MCF 10A (cell line): ENCODE results near the gene CUEDC1. TPM values are rescaled to one million over a fixed set of nuclear protein-coding genes. Genes with fewer than 3 reads are reported as not detected.

Experiments used
- Bru-seq: library from RNA; stranded (reverse); fragments of 400-500 nt; gene quantifications from one replicate; lab custom pipeline; 2021; lab: Mats Ljungman, UMichigan
- BruChase-seq, 2 experiments: library from RNA; stranded (reverse); fragments of 400-500 nt; gene quantifications; one replicate each; lab custom pipeline; 2021; lab: Mats Ljungman, UMichigan
- BruUV-seq: library from RNA; stranded (reverse); fragments of 400-500 nt; replicated peaks from 2 replicates; lab custom pipeline; 2021; lab: Mats Ljungman, UMichigan
- CTCF ChIA-PET: fragments of 300-600 bp; sonication (Branson Sonifier 250); formaldehyde crosslinking; extraction: SDS; loops from one replicate; lab custom pipeline; 2021; ENCODE audit warnings: antibody characterized with exemption, inconsistent platforms; lab: Yijun Ruan, JAX
- POLR2A ChIA-PET: fragments of 300-600, 350-650 bp; sonication (Branson Sonifier 250); formaldehyde crosslinking; extraction: SDS; loops from one replicate; lab custom pipeline; 2020; ENCODE audit warnings: antibody characterized with exemption, inconsistent platforms; lab: Yijun Ruan, JAX
- DNase-seq: peaks from one replicate; pipeline ENCODE4 v3.0.0-alpha.2; 2018; ENCODE audit not compliant: unreplicated experiment
- H3K27ac Mint-ChIP-seq: one replicate; pipeline ENCODE4 v1.8.0; 2022; ENCODE audit warnings: mild to moderate bottlenecking, low read depth, mixed read lengths; ENCODE audit not compliant: unreplicated experiment
- H3K27me3 Mint-ChIP-seq: one replicate; pipeline ENCODE4 v1.8.0; 2022; ENCODE audit warnings: mixed read lengths; ENCODE audit not compliant: insufficient read depth, unreplicated experiment
- H3K36me3 Mint-ChIP-seq: one replicate; pipeline ENCODE4 v1.8.0; 2022; ENCODE audit warnings: mild to moderate bottlenecking, moderate library complexity, mixed read lengths; ENCODE audit not compliant: insufficient read depth, unreplicated experiment
- H3K4me1 Mint-ChIP-seq: one replicate; pipeline ENCODE4 v1.8.0; 2022; ENCODE audit warnings: mixed read lengths; ENCODE audit not compliant: insufficient read depth, unreplicated experiment
- H3K4me3 Mint-ChIP-seq: one replicate; pipeline ENCODE4 v1.8.0; 2022; ENCODE audit warnings: mild to moderate bottlenecking, moderate library complexity, mixed read lengths; ENCODE audit not compliant: unreplicated experiment
- H3K9me3 Mint-ChIP-seq: one replicate; pipeline ENCODE4 v1.8.0; 2022; ENCODE audit warnings: mixed read lengths; ENCODE audit not compliant: unreplicated experiment
- intact Hi-C: fragments of 100-400 bp; cut with micrococcal nuclease; formaldehyde crosslinking; loops from 2 replicates; pipeline ENCODE4 v1.14.1; 2022
- long read RNA-seq: library from polyadenylated mRNA; stranded (forward); transcript quantifications from one replicate; pipeline ENCODE4 v2.0.0, GENCODE V29; 2022
- total RNA-seq: library from RNA; stranded (reverse); gene quantifications from 2 replicates; pipeline ENCODE4 v1.2.3, GENCODE V29; 2022
- TF ChIP-seq, protein P1 (sequence below): fragments of 200-600 bp; IDR thresholded peaks from one replicate; pipeline ENCODE4 v1.8.0; 2022; ENCODE audit warnings: antibody characterized with exemption, mild to moderate bottlenecking; ENCODE audit not compliant: unreplicated experiment

CUEDC1 gene
- total RNA-seq (15.6 and 21.5 TPM in 2 replicates), Bru-seq, nascent RNA (percentile 57 among the genes with signal in this experiment), BruChase-seq, experiment 1, labeled RNA remaining after a 6-hour chase (percentile 59 among the genes with signal in this experiment), BruChase-seq, experiment 2, labeled RNA remaining after a 2-hour chase (percentile 59 among the genes with signal in this experiment)
- long read RNA-seq, transcript CUEDC1-206 (11 exons, 3,621 nt) = major isoform, 14 of 31 reads
- long read RNA-seq, partial matches to known transcripts = 8 of 31 reads
- long read RNA-seq, other reads (novel, unspliced or antisense) = 7 of 31 reads

GRCh38 chr17:57955183-57955931 lies at the start of gene CUEDC1:
Gene CUEDC1, minus strand, starts transcription at chr17:57955412. Its CDS starts 69,848 bp downstream, at chr17:57885564.
- POLR2A ChIA-PET = interaction anchor here (0.8 to 10.2 kb wide), 6 partner anchors 20 to 87 kb away, joined by 3 to 102 read pairs (median 4); no protein-coding TSS in a partner anchor

DNA sequence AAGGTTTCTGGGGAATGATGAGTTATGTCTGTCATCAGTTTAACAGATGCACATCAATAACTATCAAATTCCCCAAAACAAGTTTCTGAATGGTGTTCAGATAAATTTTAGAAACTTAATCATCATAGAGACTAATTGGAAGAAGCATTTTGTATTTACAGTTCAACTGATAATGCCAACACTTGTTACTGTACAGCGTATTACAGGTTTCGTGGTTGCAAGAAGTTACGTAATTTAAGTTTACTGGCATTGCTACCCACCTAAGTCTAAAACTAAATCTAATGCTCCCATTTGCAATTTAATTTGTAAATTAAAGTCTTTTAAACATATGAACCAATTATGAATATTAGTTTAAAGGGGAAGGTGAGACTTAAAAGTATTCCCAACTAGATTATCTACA lies 48.8 kb upstream of the CUEDC1 start:
- intact Hi-C loops = no loop called here
- Mint-ChIP-seq H3K9me3 (no peaks in the 10 kb centered on the region), H3K4me1 (peaks cover 30% of the 10 kb centered on the region), H3K4me3 (peak overlapping the region; percentile 99), H3K27ac (no peak overlapping the region), H3K36me3 (peaks cover 80% of the 10 kb centered on the region), H3K27me3 (no peaks in the 10 kb centered on the region)
- TF ChIP-seq, protein P1, sequence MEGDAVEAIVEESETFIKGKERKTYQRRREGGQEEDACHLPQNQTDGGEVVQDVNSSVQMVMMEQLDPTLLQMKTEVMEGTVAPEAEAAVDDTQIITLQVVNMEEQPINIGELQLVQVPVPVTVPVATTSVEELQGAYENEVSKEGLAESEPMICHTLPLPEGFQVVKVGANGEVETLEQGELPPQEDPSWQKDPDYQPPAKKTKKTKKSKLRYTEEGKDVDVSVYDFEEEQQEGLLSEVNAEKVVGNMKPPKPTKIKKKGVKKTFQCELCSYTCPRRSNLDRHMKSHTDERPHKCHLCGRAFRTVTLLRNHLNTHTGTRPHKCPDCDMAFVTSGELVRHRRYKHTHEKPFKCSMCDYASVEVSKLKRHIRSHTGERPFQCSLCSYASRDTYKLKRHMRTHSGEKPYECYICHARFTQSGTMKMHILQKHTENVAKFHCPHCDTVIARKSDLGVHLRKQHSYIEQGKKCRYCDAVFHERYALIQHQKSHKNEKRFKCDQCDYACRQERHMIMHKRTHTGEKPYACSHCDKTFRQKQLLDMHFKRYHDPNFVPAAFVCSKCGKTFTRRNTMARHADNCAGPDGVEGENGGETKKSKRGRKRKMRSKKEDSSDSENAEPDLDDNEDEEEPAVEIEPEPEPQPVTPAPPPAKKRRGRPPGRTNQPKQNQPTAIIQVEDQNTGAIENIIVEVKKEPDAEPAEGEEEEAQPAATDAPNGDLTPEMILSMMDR = no peak
- ChIA-PET POLR2A (interaction anchor here (1.0 to 1.4 kb wide), 2 partner anchors 81 to 155 kb away, joined by 3 read pairs; partner anchors contain the start of gene MRPS23), CTCF (interaction anchor here (0.7 kb wide), 1 partner anchor 25 kb away, joined by 3 read pairs; no protein-coding TSS in a partner anchor)
- no TSS peak for BruUV-seq
- no peak for DNase-seq

More at GRCh38 chr17:57955183-57955931, at the start of gene CUEDC1:
- DNase-seq = peak; percentile 53
- CTCF ChIA-PET = interaction anchor here (0.7 to 3.2 kb wide), 14 partner anchors 8 to 98 kb away, joined by 3 to 14 read pairs (median 4); no protein-coding TSS in a partner anchor
- Mint-ChIP-seq H3K4me3 (peak within 1 kb of the TSS; percentile 70), H3K27ac (no peak within 1 kb of the TSS), H3K36me3 (no peaks in the 10 kb centered on the region), H3K9me3 (no peaks in the 10 kb centered on the region), H3K4me1 (peaks cover 22% of the 10 kb centered on the region), H3K27me3 (no peaks in the 10 kb centered on the region)
- intact Hi-C loops = loop anchor here (2.0 kb wide), 1 partner anchor 29 kb away; no protein-coding TSS in a partner anchor
- BruUV-seq = no TSS peak
- TF ChIP-seq, protein P1 = peak; percentile 23

GRCh38 chr17:58002973-58003372 lies 47.8 kb upstream of the CUEDC1 start:
- Mint-ChIP-seq H3K4me3 (peak overlapping the region; percentile 21), H3K27me3 (no peaks in the 10 kb centered on the region), H3K36me3 (peaks cover 90% of the 10 kb centered on the region), H3K27ac (peak overlapping the region; percentile 54), H3K4me1 (peaks cover 30% of the 10 kb centered on the region), H3K9me3 (no peaks in the 10 kb centered on the region)
- ChIA-PET POLR2A (interaction anchor here (0.9 to 6.2 kb wide), 6 partner anchors 11 to 100 kb away, joined by 4 to 62 read pairs (median 6); partner anchors contain the start of gene VEZF1), CTCF (interaction anchor here (0.9 to 15.6 kb wide), 4 partner anchors 54 to 148 kb away, joined by 3 to 418 read pairs (median 6); partner anchors contain the start of gene MRPS23)
- no TSS peak for BruUV-seq
- no peak for DNase-seq
- TF ChIP-seq, protein P1 = no peak
- intact Hi-C loops = no loop called here
